MM.1S (cell line): ENCODE data around the gene CEP290.

ENCODE experiments used
- DNase-seq: peaks from one replicate; pipeline ENCODE4 v3.0.0-alpha.2; 2015
- H2AFZ ChIP-seq: fragments of 300-600 bp; sonication (generic); 2 replicates; pipeline ENCODE4 v1.6.0; 2016; ENCODE audit warnings: antibody characterized with exemption, low read length
- H3F3A ChIP-seq: fragments of 300-600 bp; sonication (generic); 2 replicates; pipeline ENCODE4 v1.6.1; 2016; ENCODE audit warnings: mild to moderate bottlenecking, antibody characterized with exemption, low read length, moderate library complexity, mixed read lengths; ENCODE audit not compliant: insufficient read depth
- H3K27ac ChIP-seq: fragments of 300-600 bp; sonication (generic); 2 replicates; pipeline ENCODE4 v1.5.1; 2016; ENCODE audit warnings: mild to moderate bottlenecking, low read length
- H3K27me3 ChIP-seq: fragments of 300-600 bp; sonication (generic); replicated peaks from 2 replicates; pipeline ENCODE4 v1.6.0; 2016; ENCODE audit warnings: low read length; ENCODE audit not compliant: insufficient read depth
- H3K36me3 ChIP-seq: fragments of 300-600 bp; sonication (generic); replicated peaks from 2 replicates; pipeline ENCODE4 v1.6.1; 2016; ENCODE audit warnings: mild to moderate bottlenecking, low read length, mixed read lengths; ENCODE audit not compliant: insufficient read depth
- H3K4me1 ChIP-seq: fragments of 300-600 bp; sonication (generic); 2 replicates; pipeline ENCODE4 v1.6.1; 2016; ENCODE audit warnings: low read length, mixed read lengths
- H3K4me2 ChIP-seq: fragments of 300-600 bp; sonication (generic); 2 replicates; pipeline ENCODE4 v1.6.0; 2016; ENCODE audit warnings: low read depth, low read length
- H3K4me3 ChIP-seq: fragments of 300-600 bp; sonication (generic); 2 replicates; pipeline ENCODE4 v1.5.1; 2016; ENCODE audit warnings: low read length, mixed read lengths
- H3K79me2 ChIP-seq: fragments of 300-600 bp; sonication (generic); 2 replicates; pipeline ENCODE4 v1.6.1; 2016; ENCODE audit warnings: mixed run types, low read length, mixed read lengths
- H3K9ac ChIP-seq: fragments of 300-600 bp; sonication (generic); 2 replicates; pipeline ENCODE4 v1.6.1; 2016; ENCODE audit warnings: low read length, mixed read lengths
- H3K9me2 ChIP-seq: fragments of 300-600 bp; sonication (generic); replicated peaks from 2 replicates; pipeline ENCODE4 v1.6.1; 2016; ENCODE audit warnings: mild to moderate bottlenecking, low read length, mixed read lengths; ENCODE audit not compliant: insufficient read depth
- H3K9me3 ChIP-seq: fragments of 300-600 bp; sonication (generic); replicated peaks from 2 replicates; pipeline ENCODE4 v1.6.1; 2016; ENCODE audit warnings: mild to moderate bottlenecking, low read length, mixed read lengths; ENCODE audit not compliant: insufficient read depth
- H4K20me1 ChIP-seq: fragments of 300-600 bp; sonication (generic); 2 replicates; pipeline ENCODE4 v1.6.1; 2016; ENCODE audit warnings: mild to moderate bottlenecking, low read length, moderate library complexity, mixed read lengths; ENCODE audit not compliant: insufficient read depth
- CTCF ChIP-seq: fragments of 300-600 bp; sonication (generic); IDR thresholded peaks from 2 replicates; pipeline ENCODE4 v1.5.1; 2016; ENCODE audit warnings: antibody characterized with exemption, low read length, mixed read lengths
- EZH2 ChIP-seq: fragments of 300-600 bp; sonication (generic); optimal IDR thresholded peaks from 2 replicates; pipeline ENCODE3; 2017; ENCODE audit warnings: low read depth, mild to moderate bottlenecking, antibody characterized with exemption, low read length, mixed read lengths
- EZH2phosphoT487 ChIP-seq: fragments of 300-600 bp; sonication (generic); IDR thresholded peaks from 2 replicates; pipeline ENCODE4 v1.6.1; 2018; ENCODE audit warnings: antibody characterized with exemption, low read length

Gene CEP290

GRCh38 chr12:88062474-88062873 is 79.4 kb downstream of the CEP290 start:
- Histone ChIP-seq H4K20me1 (no peaks in the 10 kb centered on the region), H2AFZ (no peak overlapping the region), H3K4me2 (no peak overlapping the region), H3K27ac (no peak overlapping the region), H3K4me1 (0 out of 2 replicates have a peak, but pooled peaks cover 4% of the 10 kb centered on the region), H3K9me3 (no peaks in the 10 kb centered on the region), H3K9ac (no peak overlapping the region), H3K79me2 (no peaks in the 10 kb centered on the region), H3K4me3 (no peak overlapping the region), H3K9me2 (no peaks in the 10 kb centered on the region), H3F3A (no peaks in the 10 kb centered on the region), H3K27me3 (no peaks in the 10 kb centered on the region), H3K36me3 (no peaks in the 10 kb centered on the region; the same call in 1 of the 2 replicates)
- TF ChIP-seq CTCF (no peak), EZH2phosphoT487 (no peak), EZH2 (no peak)
- DNase-seq: no peak

GRCh38 chr12:88058719-88059077 is 83.2 kb downstream of the CEP290 start:
- no peaks in the 10 kb centered on the region; the same call in 1 of the 2 replicates for H3K36me3 ChIP-seq

GRCh38 chr12:88057994-88058718 is 83.7 kb downstream of the CEP290 start:
- Histone ChIP-seq H3K4me1 (no peaks in the 10 kb centered on the region), H3K9me3 (no peaks in the 10 kb centered on the region), H3K79me2 (no peaks in the 10 kb centered on the region), H2AFZ (no peak overlapping the region), H3K9me2 (no peaks in the 10 kb centered on the region), H3K4me2 (no peak overlapping the region), H3K27ac (no peak overlapping the region), H3K36me3 (no peaks in the 10 kb centered on the region; the same call in 1 of the 2 replicates), H3F3A (no peaks in the 10 kb centered on the region), H4K20me1 (no peaks in the 10 kb centered on the region), H3K27me3 (no peaks in the 10 kb centered on the region), H3K4me3 (no peak overlapping the region), H3K9ac (no peak overlapping the region)
- TF ChIP-seq EZH2 (no peak), EZH2phosphoT487 (no peak), CTCF (no peak)
- no peak for DNase-seq

More at GRCh38 chr12:88058719-88059077, 83.2 kb downstream of the CEP290 start:
- Histone ChIP-seq H2AFZ (no peak overlapping the region), H3K9me3 (no peaks in the 10 kb centered on the region), H3K9me2 (no peaks in the 10 kb centered on the region), H3K27ac (no peak overlapping the region), H3K4me3 (no peak overlapping the region), H4K20me1 (no peaks in the 10 kb centered on the region), H3K79me2 (no peaks in the 10 kb centered on the region), H3F3A (no peaks in the 10 kb centered on the region), H3K4me1 (0 out of 2 replicates have a peak, but pooled peaks cover 4% of the 10 kb centered on the region), H3K27me3 (no peaks in the 10 kb centered on the region), H3K4me2 (no peak overlapping the region), H3K9ac (no peak overlapping the region)
- no peak for TF ChIP-seq EZH2
- TF ChIP-seq EZH2phosphoT487: no peak
- no peak for DNase-seq

GRCh38 chr12:88056571-88056970 is 85.3 kb downstream of the CEP290 start:
- Histone ChIP-seq H4K20me1 (no peaks in the 10 kb centered on the region), H3K27ac (no peak overlapping the region), H3K27me3 (no peaks in the 10 kb centered on the region), H2AFZ (no peak overlapping the region), H3K79me2 (no peaks in the 10 kb centered on the region), H3K36me3 (no peaks in the 10 kb centered on the region; the same call in 1 of the 2 replicates), H3K9me3 (no peaks in the 10 kb centered on the region), H3K4me2 (no peak overlapping the region), H3K9ac (no peak overlapping the region), H3F3A (no peaks in the 10 kb centered on the region), H3K9me2 (no peaks in the 10 kb centered on the region), H3K4me1 (no peaks in the 10 kb centered on the region), H3K4me3 (no peak overlapping the region)
- no peak for DNase-seq
- TF ChIP-seq EZH2: no peak
- TF ChIP-seq CTCF: no peak
- no peak for TF ChIP-seq EZH2phosphoT487
